Gastrocnemius medialis (tissue), 4 donors: Measurements from ENCODE around the gene XRCC6.

Experiments used
- POLR2A ChIP-seq, 2 donors: fragments of 450-650 bp; IDR thresholded peaks; one replicate each; pipeline ENCODE4 v1.6.1; 2017; ENCODE audit warnings: antibody characterized with exemption in 2 of 2, mild to moderate bottlenecking in 2 of 2, moderate library complexity in 2 of 2
- TF ChIP-seq, protein P1 (sequence below), 5 experiments: fragments of 450-650 bp in 3 of 5; fragments of 200-600 bp in 2 of 5; sonication (generic) in 2 of 5; IDR thresholded peaks in 4 of 5; conservative IDR thresholded peaks in 1 of 5; 1 replicate in 4 of 5; 2 replicates in 1 of 5; pipeline ENCODE4 v1.5.1; 2016 to 2019; ENCODE audit warnings: antibody characterized with exemption in 5 of 5, mild to moderate bottlenecking in 3 of 5, moderate library complexity in 3 of 5

- TF ChIP-seq, protein P1, sequence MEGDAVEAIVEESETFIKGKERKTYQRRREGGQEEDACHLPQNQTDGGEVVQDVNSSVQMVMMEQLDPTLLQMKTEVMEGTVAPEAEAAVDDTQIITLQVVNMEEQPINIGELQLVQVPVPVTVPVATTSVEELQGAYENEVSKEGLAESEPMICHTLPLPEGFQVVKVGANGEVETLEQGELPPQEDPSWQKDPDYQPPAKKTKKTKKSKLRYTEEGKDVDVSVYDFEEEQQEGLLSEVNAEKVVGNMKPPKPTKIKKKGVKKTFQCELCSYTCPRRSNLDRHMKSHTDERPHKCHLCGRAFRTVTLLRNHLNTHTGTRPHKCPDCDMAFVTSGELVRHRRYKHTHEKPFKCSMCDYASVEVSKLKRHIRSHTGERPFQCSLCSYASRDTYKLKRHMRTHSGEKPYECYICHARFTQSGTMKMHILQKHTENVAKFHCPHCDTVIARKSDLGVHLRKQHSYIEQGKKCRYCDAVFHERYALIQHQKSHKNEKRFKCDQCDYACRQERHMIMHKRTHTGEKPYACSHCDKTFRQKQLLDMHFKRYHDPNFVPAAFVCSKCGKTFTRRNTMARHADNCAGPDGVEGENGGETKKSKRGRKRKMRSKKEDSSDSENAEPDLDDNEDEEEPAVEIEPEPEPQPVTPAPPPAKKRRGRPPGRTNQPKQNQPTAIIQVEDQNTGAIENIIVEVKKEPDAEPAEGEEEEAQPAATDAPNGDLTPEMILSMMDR (IDR thresholded peaks at IDR 0.05 in 4 of 5, conservative IDR thresholded peaks at IDR 0.05 in 1 of 5) = no peak
- TF ChIP-seq POLR2A (IDR thresholded peaks at IDR 0.05) = no peak
Measured at GRCh38 chr22:41647771-41648170, 26.7 kb downstream of the XRCC6 start.
